Stimulated activated naive CD4-positive, alpha-beta T cell (primary cell): ENCODE measurements around the gene OR5H15.
"Not testable (repeated sequence)": the region's sequence is repeated elsewhere in the genome, so short reads cannot be mapped to it uniquely, and the experiment has no call there.

Experiments used
- DNase-seq, 6 experiments: peaks; one replicate each; lab custom pipeline; 2025; lab: John Stamatoyannopoulos, UW

Gene OR5H15

GRCh38 chr3:98166396-98166795 lies at the start of gene OR5H15:
TSS of gene OR5H15 (plus strand) at chr3:98166696. CDS start at chr3:98168700, 2,004 bp downstream.
- no peak for DNase-seq

DNA sequence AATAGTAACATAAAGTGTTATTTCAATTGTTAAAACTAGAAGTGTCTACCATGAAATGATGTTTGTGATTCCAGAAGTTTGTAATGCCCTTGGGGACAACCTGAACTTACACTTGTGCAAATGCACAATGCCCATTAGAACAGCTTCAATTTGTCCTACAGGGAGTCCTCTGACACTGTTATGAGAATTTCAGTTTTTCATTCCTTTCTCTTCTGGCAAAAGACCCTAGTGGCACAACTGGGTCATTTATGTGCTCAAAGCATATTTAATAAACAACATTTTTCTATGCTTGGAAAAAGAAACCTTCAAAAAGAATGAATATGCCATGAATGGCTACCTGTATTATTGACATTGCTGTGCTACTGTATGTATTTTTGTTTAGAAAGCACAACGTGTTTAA lies 36.1 kb upstream of the OR5H15 start, which contains the start of gene OR5H1:
TSS of gene OR5H1 (plus strand) at position 301 of the 400 bp plus-strand sequence. CDS start 1,977 bp downstream, outside the sequence.
- no peak for DNase-seq

DNA sequence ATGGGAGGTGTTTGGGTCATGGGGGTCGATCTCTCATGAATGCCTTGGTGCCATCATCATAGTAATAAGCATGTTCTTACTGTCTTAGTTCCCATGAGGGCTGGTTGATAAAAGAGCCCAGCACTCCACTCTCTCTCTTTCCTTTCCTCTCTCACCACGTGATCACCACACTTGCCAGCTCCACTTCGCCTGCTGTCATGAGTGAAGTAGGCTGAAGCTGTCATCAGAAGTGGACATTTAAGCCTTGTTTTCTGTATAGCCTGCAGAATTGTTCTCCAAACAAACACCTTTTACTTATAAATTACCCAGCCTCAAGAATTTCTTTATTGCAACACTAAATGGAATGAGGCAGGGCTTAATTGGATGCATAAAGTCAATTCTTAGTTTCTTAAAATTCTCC lies 29.9 kb upstream of the OR5H15 start:
- DNase-seq, result no peak

GRCh38 chr3:98137826-98138557 lies 28.5 kb upstream of the OR5H15 start:
- not testable (repeated sequence) for DNase-seq

DNA sequence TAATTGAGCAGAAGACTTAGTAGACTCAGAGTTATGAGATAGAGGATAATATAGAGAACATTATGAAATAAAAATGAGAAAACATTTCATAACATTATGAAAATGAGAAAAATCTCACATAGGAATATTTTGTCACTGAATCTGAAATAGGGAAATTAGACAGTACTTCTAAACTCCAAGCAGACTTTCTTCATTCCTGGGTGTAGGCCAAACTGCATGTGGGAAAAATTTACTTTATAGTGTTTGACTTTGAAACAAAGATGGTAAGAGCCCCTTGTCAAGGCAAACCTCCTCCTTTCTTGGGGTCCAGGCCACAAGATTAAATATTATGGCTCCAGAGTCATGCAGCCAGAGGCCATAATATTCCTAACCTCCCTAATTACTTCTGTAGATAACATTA lies 26.0 kb upstream of the OR5H15 start:
- DNase-seq, result no peak

DNA sequence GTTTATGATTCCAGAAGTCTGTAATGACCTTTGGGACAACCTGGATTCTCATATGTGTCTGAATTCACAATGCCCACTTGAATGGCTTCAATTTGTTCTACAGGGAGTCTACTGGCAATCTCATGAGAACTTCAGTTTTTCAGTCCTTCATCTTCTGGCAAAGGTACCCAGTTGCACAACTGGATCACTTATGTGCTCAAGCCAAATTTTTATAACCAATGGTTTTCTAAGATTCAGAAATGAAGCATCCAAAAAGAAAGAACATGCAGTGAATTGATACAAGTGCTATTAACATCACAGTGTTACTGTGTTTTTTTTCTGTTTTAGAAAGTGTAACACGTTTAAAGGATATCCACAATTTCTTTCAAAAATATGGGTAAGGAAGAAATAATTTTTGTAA lies 19.3 kb upstream of the OR5H15 start, which contains the start of gene OR5H14:
TSS of gene OR5H14 (plus strand) at position 301 of the 400 bp plus-strand sequence. CDS start 1,907 bp downstream, outside the sequence.
- no peak for DNase-seq

DNA sequence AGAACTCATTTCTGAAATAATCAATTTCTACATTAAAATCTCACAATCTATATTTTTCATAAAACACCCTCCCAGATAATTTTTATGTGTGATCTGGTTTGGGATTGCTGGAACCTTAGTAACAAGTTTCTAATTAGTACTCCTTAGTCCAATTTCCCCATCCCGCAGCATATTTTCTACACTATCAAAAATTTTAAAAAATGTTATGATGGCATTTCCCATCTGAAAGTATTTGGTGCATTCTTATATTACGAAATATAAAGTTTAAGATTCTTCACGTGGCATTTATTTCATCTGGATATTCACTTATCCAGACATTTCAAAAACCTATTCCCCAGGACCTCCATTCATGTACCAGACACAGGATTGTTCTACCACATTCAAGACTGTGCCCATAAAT lies 17.7 kb upstream of the OR5H15 start:
- DNase-seq, result no peak

- DNase-seq, result not testable (repeated sequence)
These were observed 17.0 kb upstream of the OR5H15 start for GRCh38 chr3:98149456-98149855.

- no peak for DNase-seq
These were observed 15.3 kb upstream of the OR5H15 start for GRCh38 chr3:98151241-98151640.

DNA sequence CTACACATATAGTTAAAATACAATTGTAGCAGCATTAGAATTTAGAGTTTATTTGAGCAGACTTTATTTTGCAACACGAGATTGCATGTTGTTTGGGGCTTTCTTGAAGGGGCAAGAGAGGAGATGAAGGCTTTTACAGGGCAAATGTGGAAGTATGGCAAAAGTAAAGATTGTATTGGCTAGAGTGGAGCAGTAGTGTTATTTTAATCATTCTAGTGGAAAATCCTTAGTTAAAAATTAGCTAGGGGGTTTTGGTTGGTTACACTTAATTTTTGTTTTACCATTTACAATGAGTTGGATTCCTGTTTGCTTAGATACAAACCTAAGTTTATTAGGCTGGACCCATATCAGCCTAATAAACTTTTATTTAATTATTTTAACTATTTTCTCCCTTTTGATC lies 4.6 kb downstream of the OR5H15 start:
- no peak for DNase-seq

GRCh38 chr3:98172621-98173020 lies 6.1 kb downstream of the OR5H15 start:
- no peak for DNase-seq

DNA sequence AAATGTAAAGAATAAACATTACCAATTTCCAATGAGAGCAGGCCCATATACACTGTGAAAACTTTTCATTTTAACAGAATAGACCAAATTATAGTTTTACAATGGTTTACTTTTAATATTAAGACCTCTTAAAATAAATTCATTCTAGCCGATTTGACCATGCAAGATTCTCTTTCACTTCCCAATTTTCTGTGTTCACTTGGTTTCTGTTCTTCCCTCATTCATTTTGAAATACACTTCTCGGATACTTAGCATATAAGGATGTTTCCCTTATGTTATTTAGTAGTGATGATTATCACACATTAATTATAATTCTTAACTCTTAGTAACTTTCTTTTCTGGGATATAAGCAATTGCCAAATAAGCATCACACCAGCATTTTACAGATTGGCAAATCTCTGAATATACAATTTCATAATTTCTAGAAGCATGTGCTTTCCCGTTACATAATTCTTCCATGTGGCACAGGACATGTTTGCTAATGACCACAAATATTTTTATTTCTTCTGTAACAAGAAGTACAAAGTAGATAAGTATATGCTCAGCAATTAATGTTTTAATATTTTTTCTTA lies 13.9 kb downstream of the OR5H15 start:
- no peak for DNase-seq

GRCh38 chr3:98182196-98182595 lies 15.7 kb downstream of the OR5H15 start:
- no peak for DNase-seq

GRCh38 chr3:98185180-98185579 lies 18.7 kb downstream of the OR5H15 start:
- no peak for DNase-seq

GRCh38 chr3:98188545-98188944 lies 22.0 kb downstream of the OR5H15 start:
- DNase-seq, result no peak

GRCh38 chr3:98190911-98191310 lies 24.4 kb downstream of the OR5H15 start:
- DNase-seq, result not testable (repeated sequence)

DNA sequence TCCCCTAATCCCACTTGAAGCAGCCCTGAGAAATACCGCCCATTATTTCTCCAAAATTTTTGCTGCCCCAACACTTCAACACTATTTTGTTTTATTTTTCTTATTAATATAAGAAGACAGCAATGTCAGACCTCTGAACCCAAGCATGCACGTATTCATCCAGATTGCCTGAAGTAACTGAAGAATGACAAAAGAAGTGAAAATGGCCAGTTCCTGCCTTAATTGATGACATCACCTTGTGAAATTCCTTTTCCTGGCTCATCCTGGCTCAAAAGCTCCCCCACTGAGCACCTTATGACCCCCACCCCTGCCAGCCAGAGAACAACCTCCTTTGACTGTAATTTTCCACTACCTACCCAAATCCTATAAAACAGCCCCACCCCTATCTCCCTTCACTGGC lies 29.8 kb downstream of the OR5H15 start:
- not testable (repeated sequence) for DNase-seq

GRCh38 chr3:98199020-98199419 lies 32.5 kb downstream of the OR5H15 start:
- DNase-seq, result no peak

DNA sequence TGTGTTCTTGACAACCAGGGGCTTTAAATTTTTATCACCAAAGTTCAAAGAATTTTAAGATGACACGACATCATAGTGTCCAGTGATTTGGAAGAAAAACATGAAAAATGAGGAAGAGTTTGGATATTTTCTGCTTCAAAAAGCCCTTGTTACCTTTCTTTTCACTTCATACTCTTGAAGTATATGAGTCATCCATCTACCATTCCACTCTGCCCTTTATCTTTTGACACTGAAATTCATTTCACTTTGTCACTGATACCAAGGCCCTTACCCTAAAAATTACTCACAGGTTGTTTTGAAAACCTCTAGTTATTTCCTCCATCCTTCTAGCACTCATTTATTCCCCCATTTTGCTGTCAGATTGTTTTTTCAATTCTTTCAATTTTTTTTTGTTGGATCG lies 42.7 kb downstream of the OR5H15 start:
- DNase-seq, result no peak

GRCh38 chr3:98213276-98213675 lies 46.8 kb downstream of the OR5H15 start:
- no peak for DNase-seq

- no peak for DNase-seq
These were observed 48.6 kb downstream of the OR5H15 start for GRCh38 chr3:98215051-98215450.
